GM06990 (cell line): ENCODE data around the gene LIPC.
A peak's percentile ranks its signal among the peaks of the same experiment; 100 is the strongest.

ENCODE experiments used
- DNase-seq: peaks from one replicate; pipeline ENCODE4 v3.0.0-alpha.2; 2011; ENCODE audit not compliant: insufficient read length; ENCODE audit errors: extremely low read depth
- H3K27me3 ChIP-seq: replicated peaks from 2 replicates; pipeline ENCODE4 v1.6.0; 2011; ENCODE audit warnings: low read length; ENCODE audit not compliant: control insufficient read depth, insufficient read depth
- H3K36me3 ChIP-seq: 2 replicates; pipeline ENCODE4 v1.5.1; 2011; ENCODE audit warnings: low read length; ENCODE audit not compliant: control insufficient read depth, insufficient read depth
- H3K4me3 ChIP-seq: replicated peaks from 2 replicates; pipeline ENCODE4 v1.5.1; 2011; ENCODE audit warnings: low read depth, mild to moderate bottlenecking, control low read depth, low read length
- CTCF ChIP-seq: IDR thresholded peaks from 2 replicates; pipeline ENCODE4 v1.5.1; 2011; ENCODE audit warnings: low read length, control low read depth, mild to moderate bottlenecking, inconsistent platforms; ENCODE audit not compliant: insufficient read depth, poor library complexity, severe bottlenecking

LIPC gene

GRCh38 chr15:58448906-58449305 is 17.1 kb downstream of the LIPC start:
- H3K27me3 ChIP-seq, result no peaks in the 10 kb centered on the region
- no peak overlapping the region for H3K4me3 ChIP-seq
- H3K36me3 ChIP-seq, result no peaks in the 10 kb centered on the region
- no peak for TF ChIP-seq CTCF
- DNase-seq, result no peak

GRCh38 chr15:58451826-58452225 is 20.0 kb downstream of the LIPC start:
- Histone ChIP-seq H3K27me3 (no peaks in the 10 kb centered on the region), H3K4me3 (no peak overlapping the region), H3K36me3 (no peaks in the 10 kb centered on the region)
- TF ChIP-seq CTCF, result no peak
- no peak for DNase-seq

GRCh38 chr15:58452775-58453174 is 21.0 kb downstream of the LIPC start:
- no peak overlapping the region for H3K4me3 ChIP-seq
- TF ChIP-seq CTCF, result no peak
- H3K27me3 ChIP-seq, result no peaks in the 10 kb centered on the region
- no peaks in the 10 kb centered on the region for H3K36me3 ChIP-seq
- no peak for DNase-seq

GRCh38 chr15:58453931-58454793 is 22.4 kb downstream of the LIPC start:
- H3K36me3 ChIP-seq, result no peaks in the 10 kb centered on the region

GRCh38 chr15:58454950-58455401 is 23.2 kb downstream of the LIPC start:
- Histone ChIP-seq H3K4me3 (no peak overlapping the region), H3K27me3 (no peaks in the 10 kb centered on the region), H3K36me3 (no peaks in the 10 kb centered on the region)
- no peak for DNase-seq
- no peak for TF ChIP-seq CTCF

More at GRCh38 chr15:58453931-58454793, 22.4 kb downstream of the LIPC start:
- no peak overlapping the region for H3K4me3 ChIP-seq
- no peaks in the 10 kb centered on the region for H3K27me3 ChIP-seq
- peak; percentile 36 for DNase-seq
- TF ChIP-seq CTCF, result peak; percentile 14
